Measurements from ENCODE around the gene CTDSP2.

CTDSP2 gene

DNA sequence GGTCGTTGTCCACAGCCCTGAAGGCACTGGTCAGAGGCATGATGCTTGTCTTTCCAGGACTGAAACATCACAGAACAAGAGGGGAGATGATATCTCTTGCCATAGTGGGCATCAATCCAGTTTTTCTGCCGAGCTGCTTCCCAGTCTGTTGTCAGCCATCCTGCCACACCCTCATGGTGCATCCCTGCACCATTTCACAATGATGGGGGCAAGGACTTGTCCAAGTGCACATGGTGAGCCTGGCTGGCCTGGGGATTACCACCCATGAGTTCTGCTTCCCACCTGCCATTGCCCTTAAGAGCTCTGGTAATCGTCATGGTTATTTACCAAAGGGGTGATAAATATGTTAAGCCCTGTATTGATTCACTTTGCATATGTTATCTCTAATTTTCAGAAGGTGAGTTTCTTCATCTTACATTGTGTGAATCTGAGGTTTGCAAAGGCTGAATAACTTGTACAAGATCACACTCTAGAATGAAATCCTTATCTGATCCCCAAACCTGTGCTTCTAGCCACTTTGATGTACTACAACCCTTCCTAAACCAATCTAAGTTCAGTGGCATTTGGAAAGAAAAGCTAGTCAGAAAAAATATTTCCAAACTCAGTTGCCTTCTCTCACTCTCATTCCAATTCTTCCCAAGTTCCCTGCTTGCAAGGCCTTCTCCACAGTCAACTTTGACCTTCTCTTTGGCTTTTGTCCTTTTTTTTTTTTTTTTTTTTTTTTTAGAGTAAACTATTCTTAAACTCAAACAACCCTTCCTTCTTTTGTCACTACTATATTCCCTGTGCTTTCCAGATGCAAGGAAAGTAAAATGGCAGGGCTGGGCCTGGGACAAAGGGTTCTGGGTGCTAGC is 30.3 kb downstream of the CTDSP2 start:
- CTCF ChIA-PET, result interaction anchor here (0.8 to 1.5 kb wide), 2 partner anchors 33 to 90 kb away, joined by 3 to 6 read pairs; partner anchors contain the start of gene TSFM
- Mint-ChIP-seq H3K4me1 (no peaks in the 10 kb centered on the region), H3K9me3 (no peaks in the 10 kb centered on the region), H3K36me3 (peaks cover 17% of the 10 kb centered on the region), H3K27ac (peak overlapping the region; percentile 38), H3K27me3 (no peaks in the 10 kb centered on the region), H3K4me3 (no peak overlapping the region)
- no peak for DNase-seq

DNA sequence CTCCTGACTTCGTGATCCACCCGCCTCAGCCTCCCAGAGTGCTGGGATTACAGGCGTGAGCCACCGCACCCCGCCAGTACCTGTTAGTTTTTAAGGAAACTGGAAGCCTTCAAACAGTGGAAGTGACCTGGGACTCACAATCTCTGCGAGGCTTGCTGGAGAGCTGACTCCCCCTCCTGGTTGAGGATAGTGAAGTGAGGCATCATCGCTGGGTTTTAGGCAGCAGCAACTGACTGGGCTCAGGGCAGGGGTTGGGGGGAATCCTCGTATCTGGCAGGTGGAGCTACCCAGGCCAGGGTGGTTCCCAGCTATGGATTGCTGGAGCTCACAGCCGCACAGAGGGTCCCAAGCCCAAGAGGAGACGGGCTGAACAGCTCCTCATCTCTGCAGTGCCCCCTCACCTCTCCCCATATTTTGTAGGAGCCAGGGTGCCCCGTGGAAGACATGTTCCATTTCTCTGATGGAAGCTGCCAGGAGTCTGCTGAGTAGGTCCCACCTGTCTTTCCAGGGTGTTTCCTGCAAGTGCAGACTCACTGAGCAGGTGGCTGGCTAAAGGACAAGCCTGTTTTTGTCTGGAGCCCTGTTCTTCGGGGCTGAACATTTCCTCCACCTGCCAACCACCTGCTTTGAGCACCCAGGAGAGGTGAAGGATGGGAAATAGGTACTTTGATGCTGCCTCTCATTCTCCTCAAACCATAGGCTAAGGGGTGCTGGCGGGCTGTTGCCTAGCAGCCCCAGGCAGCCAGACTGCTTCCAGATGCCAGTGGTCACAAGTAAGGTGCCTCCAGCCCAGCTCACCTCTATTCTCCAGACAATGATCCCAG is 31.1 kb downstream of the CTDSP2 start:
- Mint-ChIP-seq H3K27me3 (no peaks in the 10 kb centered on the region), H3K9me3 (no peaks in the 10 kb centered on the region), H3K27ac (no peak overlapping the region), H3K36me3 (peaks cover 9% of the 10 kb centered on the region), H3K4me1 (no peaks in the 10 kb centered on the region), H3K4me3 (no peak overlapping the region)
- CTCF ChIA-PET, result interaction anchor here (0.8 to 1.5 kb wide), 2 partner anchors 13 to 32 kb away, joined by 3 to 6 read pairs; partner anchors contain the start of gene TSFM
- DNase-seq, result no peak

DNA sequence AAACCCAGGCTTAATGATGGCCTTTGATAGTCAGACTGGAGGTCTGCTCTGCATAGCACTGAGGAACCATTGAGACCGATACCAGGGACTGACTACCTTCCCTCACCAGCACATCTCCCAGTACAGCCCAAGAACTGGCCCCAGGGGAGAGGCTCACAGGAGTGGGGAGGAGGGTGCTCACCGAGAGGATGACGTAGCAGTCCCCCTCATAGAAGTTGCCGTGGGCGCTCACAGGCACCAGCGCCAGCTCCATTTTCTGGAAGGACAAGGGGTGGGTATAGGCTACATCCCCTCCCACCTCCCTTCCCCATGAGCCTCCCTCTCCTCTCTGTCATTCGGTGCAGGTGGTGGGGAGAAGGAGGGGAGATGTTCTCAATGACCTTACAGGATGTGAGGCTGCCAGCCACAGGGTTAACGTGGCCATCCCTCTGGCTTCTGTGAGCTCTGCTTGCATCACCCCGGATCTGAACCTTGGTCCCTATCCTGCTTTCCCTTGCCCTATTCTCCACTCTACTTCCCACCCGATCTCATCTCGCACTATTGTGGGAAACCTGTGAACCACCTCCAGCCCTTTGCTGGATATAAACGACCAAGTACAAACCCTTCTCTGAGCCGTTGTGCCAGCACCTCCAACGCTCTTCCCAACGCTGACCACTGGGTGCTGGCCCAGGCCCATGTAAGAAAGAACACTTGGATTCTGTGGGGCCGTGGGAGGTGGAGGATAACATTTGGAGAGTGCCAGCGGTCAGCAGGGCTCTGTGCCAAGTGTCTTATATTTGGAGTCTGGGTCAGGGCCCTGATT is 32.4 kb downstream of the CTDSP2 start:
- Mint-ChIP-seq H3K27me3 (no peaks in the 10 kb centered on the region), H3K9me3 (no peaks in the 10 kb centered on the region), H3K36me3 (peaks cover 9% of the 10 kb centered on the region), H3K4me3 (no peak overlapping the region), H3K4me1 (no peaks in the 10 kb centered on the region), H3K27ac (no peak overlapping the region)
- no peak for DNase-seq
- CTCF ChIA-PET, result interaction anchor here (1.4 to 2.8 kb wide), 2 partner anchors 10 to 12 kb away, joined by 4 to 13 read pairs; no protein-coding TSS in a partner anchor

DNA sequence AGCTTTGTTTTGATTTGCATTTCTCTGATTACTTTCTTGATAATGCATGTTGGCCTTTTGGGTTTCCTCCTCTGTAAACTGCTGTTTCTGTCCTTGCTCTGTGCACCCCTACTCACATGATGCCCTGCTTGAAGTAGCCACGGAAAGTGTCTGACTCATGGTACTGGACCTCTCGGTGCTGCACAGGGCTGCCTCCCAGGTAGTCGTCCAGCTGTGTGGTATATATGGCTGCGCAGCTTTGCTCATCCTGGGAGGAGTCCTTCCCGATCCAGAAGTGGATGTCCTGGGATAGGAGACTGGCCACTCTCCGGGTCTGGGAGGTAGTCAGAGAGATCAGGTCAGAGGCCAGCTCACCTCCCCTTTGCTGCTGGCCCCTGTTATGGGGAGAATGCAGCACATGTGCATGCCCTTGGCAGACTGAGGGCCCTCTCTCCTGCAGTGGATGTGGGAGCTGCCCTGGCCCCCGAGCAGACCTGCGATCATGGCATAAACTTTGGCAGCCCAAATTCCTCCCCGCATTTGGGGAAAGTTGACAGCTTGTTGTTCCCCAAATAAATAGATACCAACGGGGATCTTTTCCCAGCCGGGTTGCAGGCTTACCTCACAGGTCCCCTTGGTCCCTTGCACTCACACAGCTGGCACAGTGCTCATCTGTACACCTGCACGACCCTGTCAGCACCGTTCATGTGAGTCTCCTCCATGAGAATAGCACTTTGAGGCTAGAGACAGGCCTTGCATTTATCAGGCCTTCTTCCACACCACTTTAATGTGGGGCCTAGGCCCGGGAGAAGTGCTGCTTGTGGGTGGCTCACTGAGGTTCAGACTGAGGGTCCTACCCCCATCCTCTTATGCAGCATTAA is 33.2 kb downstream of the CTDSP2 start:
- DNase-seq, result no peak
- H3K36me3 Mint-ChIP-seq, result peaks cover 1% of the 10 kb centered on the region
- no peak overlapping the region for H3K4me3 Mint-ChIP-seq
- CTCF ChIA-PET, result interaction anchor here (1.1 to 2.8 kb wide), 3 partner anchors 10 to 91 kb away, joined by 4 to 13 read pairs (median 4); no protein-coding TSS in a partner anchor
- no peaks in the 10 kb centered on the region for H3K27me3 Mint-ChIP-seq
- no peaks in the 10 kb centered on the region for H3K9me3 Mint-ChIP-seq
- no peaks in the 10 kb centered on the region for H3K4me1 Mint-ChIP-seq
- no peak overlapping the region for H3K27ac Mint-ChIP-seq

DNA sequence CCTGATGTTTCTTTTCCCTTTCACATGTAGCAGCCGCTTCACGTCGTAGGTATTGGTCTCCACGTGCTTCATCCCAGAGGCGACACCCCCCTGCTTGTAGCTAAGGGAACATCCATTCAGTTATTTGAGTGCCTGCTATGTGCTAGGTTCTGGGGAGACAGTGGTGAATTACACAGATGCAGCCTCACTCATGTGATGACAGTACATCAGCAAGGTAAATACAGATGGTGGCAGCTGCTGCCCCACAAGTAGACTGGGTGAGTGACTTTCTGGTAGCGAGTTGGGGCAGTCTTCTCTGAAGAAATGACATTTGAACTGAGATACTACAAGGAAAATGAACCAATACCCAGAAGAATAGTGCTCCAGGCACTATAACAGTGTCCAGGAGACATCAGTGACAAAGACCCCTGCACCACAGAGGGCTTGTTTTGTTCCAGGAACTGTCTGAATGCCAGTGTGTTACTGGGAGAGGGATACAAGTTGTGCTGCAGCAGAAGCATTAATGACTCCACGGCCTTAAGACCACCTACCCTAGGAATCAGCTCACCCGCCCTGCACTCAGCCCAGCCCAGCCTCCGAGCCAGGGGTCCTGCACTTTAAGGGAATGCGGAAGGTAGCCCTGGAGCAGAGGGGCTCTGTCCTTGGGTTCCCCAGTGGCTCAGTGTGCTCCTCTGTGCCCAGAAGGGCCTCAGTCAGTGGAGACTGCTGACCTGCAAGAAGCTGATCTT is 35.3 kb downstream of the CTDSP2 start:
- no peaks in the 10 kb centered on the region for H3K36me3 Mint-ChIP-seq
- H3K4me3 Mint-ChIP-seq, result no peak overlapping the region
- no peaks in the 10 kb centered on the region for H3K9me3 Mint-ChIP-seq
- no peaks in the 10 kb centered on the region for H3K27me3 Mint-ChIP-seq
- no peaks in the 10 kb centered on the region for H3K4me1 Mint-ChIP-seq
- no peak overlapping the region for H3K27ac Mint-ChIP-seq
- CTCF ChIA-PET, result interaction anchor here (1.0 to 2.8 kb wide), 2 partner anchors 7 to 94 kb away, joined by 3 to 13 read pairs; no protein-coding TSS in a partner anchor
- DNase-seq, result no peak

DNA sequence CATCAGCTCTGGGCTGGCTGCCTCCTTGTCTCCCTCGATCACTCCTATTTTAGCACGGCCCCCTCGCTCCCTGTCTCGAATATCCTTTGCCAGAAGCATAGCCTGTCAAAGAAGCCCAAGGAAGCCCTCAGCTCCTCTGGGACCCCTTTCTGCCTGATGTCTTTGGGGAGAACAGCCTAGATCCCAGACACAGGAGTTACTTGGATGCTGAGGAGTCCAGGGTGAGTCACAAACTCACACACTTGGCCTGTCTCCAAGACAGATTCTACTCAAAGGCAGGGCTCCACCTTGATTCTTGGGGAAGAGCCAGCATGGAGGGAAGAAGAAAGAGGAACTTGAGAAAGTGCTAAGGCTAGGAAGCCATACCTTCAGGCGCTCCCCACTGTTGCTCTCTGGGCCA is 36.1 kb downstream of the CTDSP2 start:
- no peaks in the 10 kb centered on the region for H3K36me3 Mint-ChIP-seq
- H3K27ac Mint-ChIP-seq, result no peak overlapping the region
- no peak for DNase-seq
- CTCF ChIA-PET, result interaction anchor here (1.0 kb wide), 1 partner anchor 94 kb away, joined by 3 read pairs; no protein-coding TSS in a partner anchor
- no peaks in the 10 kb centered on the region for H3K4me1 Mint-ChIP-seq
- no peaks in the 10 kb centered on the region for H3K27me3 Mint-ChIP-seq
- no peaks in the 10 kb centered on the region for H3K9me3 Mint-ChIP-seq
- no peak overlapping the region for H3K4me3 Mint-ChIP-seq

DNA sequence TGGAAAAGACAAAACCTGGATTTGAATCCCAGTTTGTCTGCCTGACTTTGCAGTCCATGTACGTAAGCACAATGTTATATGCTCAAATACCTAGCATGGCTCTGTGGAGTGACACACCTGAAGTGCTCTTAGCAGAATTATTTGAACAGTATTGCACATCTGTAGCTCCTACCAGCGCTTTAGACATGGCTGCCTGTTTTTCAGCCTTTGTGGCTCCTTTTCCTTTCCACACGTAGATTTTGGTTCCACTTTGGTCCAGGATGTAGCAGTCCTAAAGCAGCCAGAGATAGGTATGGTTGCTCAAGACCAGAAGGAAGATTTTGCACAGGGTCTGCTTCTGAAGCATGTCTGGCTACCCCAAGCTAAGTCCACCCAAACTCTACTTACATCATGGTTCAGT is 37.1 kb downstream of the CTDSP2 start:
- CTCF ChIA-PET, result interaction anchor here (1.5 kb wide), 1 partner anchor 95 kb away, joined by 4 read pairs; no protein-coding TSS in a partner anchor
- H3K4me3 Mint-ChIP-seq, result no peak overlapping the region
- H3K36me3 Mint-ChIP-seq, result no peaks in the 10 kb centered on the region
- H3K27me3 Mint-ChIP-seq, result no peaks in the 10 kb centered on the region
- H3K27ac Mint-ChIP-seq, result no peak overlapping the region
- DNase-seq, result no peak
- no peaks in the 10 kb centered on the region for H3K4me1 Mint-ChIP-seq
- H3K9me3 Mint-ChIP-seq, result no peaks in the 10 kb centered on the region

DNA sequence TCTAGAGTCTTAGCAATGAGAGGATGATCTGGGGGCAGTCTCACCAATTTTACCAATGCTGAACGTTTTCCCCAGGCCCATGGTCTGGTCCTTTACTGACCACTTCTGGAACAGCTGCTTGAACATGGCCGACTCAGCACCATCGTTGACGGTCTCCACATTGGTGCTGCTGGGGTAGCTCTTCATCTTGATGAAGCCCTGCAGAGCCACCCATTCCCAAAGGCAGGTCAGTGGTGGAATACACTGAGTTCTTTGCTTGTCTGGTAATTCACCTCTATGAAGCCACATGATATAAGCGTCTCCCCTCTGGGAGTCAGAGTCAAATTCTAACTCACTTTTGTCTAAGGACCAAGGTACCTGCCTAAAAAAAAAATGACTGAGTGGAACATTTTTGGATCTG is 38.2 kb downstream of the CTDSP2 start:
- Mint-ChIP-seq H3K4me3 (no peak overlapping the region), H3K27me3 (no peaks in the 10 kb centered on the region), H3K4me1 (no peaks in the 10 kb centered on the region), H3K36me3 (peaks cover 2% of the 10 kb centered on the region), H3K27ac (no peak overlapping the region), H3K9me3 (no peaks in the 10 kb centered on the region)
- no peak for DNase-seq
- CTCF ChIA-PET, result interaction anchor here (0.6 to 1.5 kb wide), 5 partner anchors 26 to 1402 kb away, joined by 3 to 4 read pairs (median 3); no protein-coding TSS in a partner anchor

DNA sequence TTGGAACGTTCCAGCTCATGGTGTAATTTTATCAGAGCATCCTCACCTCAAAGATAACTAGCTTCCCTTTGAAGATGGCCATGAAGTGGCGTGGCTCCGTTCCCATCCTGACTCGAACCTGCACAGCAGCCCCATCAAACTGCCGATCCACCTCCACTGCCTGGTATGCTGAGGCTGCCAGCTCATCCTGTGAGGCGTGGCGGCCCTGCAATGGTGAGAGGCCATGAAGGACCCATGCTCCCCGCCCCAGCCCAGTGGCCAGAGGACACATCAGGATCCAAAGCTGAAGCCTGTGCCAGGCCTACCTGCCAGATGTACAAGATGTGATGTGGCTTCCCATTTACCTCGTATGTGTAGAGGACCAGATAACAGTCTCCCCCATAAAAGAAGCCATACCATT is 39.2 kb downstream of the CTDSP2 start:
- Mint-ChIP-seq H3K27ac (no peak overlapping the region), H3K4me3 (no peak overlapping the region), H3K36me3 (peaks cover 11% of the 10 kb centered on the region), H3K9me3 (no peaks in the 10 kb centered on the region), H3K27me3 (no peaks in the 10 kb centered on the region), H3K4me1 (no peaks in the 10 kb centered on the region)
- DNase-seq, result no peak
- CTCF ChIA-PET, result interaction anchor here (1.1 to 1.5 kb wide), 2 partner anchors 14 to 98 kb away, joined by 3 to 7 read pairs; no protein-coding TSS in a partner anchor

DNA sequence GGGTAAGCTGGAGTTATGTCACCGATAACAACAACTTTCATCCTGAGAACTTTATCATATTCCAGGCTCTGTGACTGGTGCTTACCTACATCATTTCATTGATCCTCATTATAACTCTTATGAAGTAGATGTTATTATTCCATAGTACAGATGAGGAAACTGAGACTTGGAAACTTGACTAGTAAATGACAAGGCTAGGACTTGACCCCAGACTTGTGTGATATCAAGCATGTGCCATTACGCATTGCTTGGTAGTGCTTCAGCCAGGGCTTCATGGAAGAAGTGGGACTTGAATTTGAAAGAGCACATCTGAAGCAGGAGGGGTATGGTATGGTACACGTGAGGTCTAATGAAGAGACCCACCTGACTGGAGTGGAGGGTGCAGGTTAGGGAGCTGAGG is 39.9 kb downstream of the CTDSP2 start:
- Mint-ChIP-seq H3K27me3 (no peaks in the 10 kb centered on the region), H3K27ac (no peak overlapping the region), H3K9me3 (no peaks in the 10 kb centered on the region), H3K36me3 (peaks cover 11% of the 10 kb centered on the region), H3K4me1 (no peaks in the 10 kb centered on the region), H3K4me3 (no peak overlapping the region)
- CTCF ChIA-PET, result interaction anchor here (1.5 kb wide), 1 partner anchor 98 kb away, joined by 7 read pairs; no protein-coding TSS in a partner anchor
- no peak for DNase-seq

DNA sequence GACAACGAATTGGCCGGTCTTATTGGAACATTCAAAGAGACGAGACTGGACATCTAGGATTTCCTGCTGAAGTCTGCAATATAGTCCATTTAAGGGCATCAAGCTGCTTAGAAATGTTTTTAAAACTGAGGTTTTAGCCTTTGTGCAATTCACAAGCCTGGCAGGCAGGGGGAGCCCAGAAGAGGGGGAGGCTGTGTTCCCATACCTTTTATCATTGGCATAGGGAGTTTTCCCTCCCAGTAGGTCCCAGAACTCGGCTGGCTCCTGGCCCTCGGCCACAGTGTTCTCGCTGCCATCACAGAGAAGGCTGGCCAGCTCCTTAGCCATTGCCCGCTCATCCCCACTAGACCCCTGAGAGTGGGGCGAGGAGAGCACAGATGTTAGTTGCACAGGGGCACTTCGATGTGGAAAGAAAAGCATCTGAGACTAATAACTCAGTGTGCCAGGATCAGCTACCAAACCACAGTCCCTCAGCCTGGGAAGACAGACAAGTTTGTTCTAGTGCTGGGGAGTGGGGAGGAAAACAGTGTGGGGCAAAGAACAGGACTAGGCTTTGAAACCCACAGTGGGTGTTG is 43.1 kb downstream of the CTDSP2 start:
- CTCF ChIA-PET, result interaction anchor here (0.8 to 7.9 kb wide), 27 partner anchors 10 to 219 kb away, joined by 3 to 147 read pairs (median 5); partner anchors contain the start of genes AVIL and TSFM
- no peak overlapping the region for H3K4me3 Mint-ChIP-seq

DNA sequence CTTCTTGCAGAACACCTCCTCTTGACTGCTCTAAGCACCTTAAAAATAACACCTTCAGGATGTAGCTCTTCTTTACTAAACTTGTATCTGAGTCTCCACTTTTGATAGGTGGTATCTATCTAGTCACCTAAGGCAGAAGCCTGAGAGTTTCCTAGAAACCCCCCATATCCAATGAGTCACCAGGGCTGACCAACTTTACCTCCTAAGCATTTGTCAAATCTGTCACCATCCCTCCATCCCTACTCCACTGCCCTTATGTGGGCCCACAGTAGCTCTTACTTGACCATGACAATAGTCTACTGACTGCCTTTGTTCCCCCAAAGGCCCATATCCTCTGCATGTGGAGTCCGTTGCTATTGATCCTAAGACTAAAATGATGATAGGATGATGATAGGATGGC is 43.9 kb downstream of the CTDSP2 start:
- CTCF ChIA-PET, result interaction anchor here (0.6 to 7.9 kb wide), 31 partner anchors 9 to 218 kb away, joined by 3 to 147 read pairs (median 4); partner anchors contain the start of genes AVIL and TSFM
- DNase-seq, result no peak
- H3K27ac Mint-ChIP-seq, result no peak overlapping the region
- H3K9me3 Mint-ChIP-seq, result no peaks in the 10 kb centered on the region
- no peak overlapping the region for H3K4me3 Mint-ChIP-seq
- H3K27me3 Mint-ChIP-seq, result no peaks in the 10 kb centered on the region
- peaks cover 23% of the 10 kb centered on the region for H3K36me3 Mint-ChIP-seq
- no peaks in the 10 kb centered on the region for H3K4me1 Mint-ChIP-seq

More for the DNA sequence above, 43.1 kb downstream of the CTDSP2 start:
- Mint-ChIP-seq H3K27me3 (no peaks in the 10 kb centered on the region), H3K36me3 (peaks cover 21% of the 10 kb centered on the region), H3K4me1 (no peaks in the 10 kb centered on the region), H3K9me3 (no peaks in the 10 kb centered on the region), H3K27ac (no peak overlapping the region)
- peak; percentile 60 for DNase-seq

All from activated naive CD4-positive, alpha-beta T cell treated with anti-CD3 and anti-CD28 coated beads, Interleukin-2, amount 10 ng/mL, durations not matched to agents 7 days and 5 days (primary cell).